Osteoblast (primary cell): ENCODE data around the gene ATG9B. TPM values are rescaled to one million over a fixed set of nuclear protein-coding genes. Genes with fewer than 3 reads are reported as not detected.
A peak's percentile ranks its signal among the peaks of the same experiment; 100 is the strongest.

Experiments used
- DNase-seq: peaks from one replicate; pipeline ENCODE4 v3.0.0; 2011; ENCODE audit warnings: low spot score, mixed read lengths; ENCODE audit not compliant: insufficient read length; ENCODE audit errors: missing footprints
- H2AFZ ChIP-seq: 2 replicates; pipeline ENCODE4 v1.6.0; 2011; ENCODE audit warnings: mild to moderate bottlenecking, low read length
- H3K27ac ChIP-seq: 2 replicates; pipeline ENCODE4 v1.5.1; 2011; ENCODE audit warnings: mild to moderate bottlenecking, low read depth, low read length, moderate library complexity
- H3K27me3 ChIP-seq: 2 replicates; pipeline ENCODE4 v1.6.0; 2012; ENCODE audit warnings: mild to moderate bottlenecking, control low read depth, inconsistent platforms, low read length, moderate library complexity; ENCODE audit not compliant: insufficient read depth
- H3K36me3 ChIP-seq: 2 replicates; pipeline ENCODE4 v1.5.1; 2011; ENCODE audit warnings: mild to moderate bottlenecking, low read length, control low read depth, moderate library complexity; ENCODE audit not compliant: insufficient read depth
- H3K4me1 ChIP-seq: 2 replicates; pipeline ENCODE4 v1.5.1; 2011; ENCODE audit warnings: mild to moderate bottlenecking, low read length, control low read depth, moderate library complexity; ENCODE audit not compliant: insufficient read depth
- H3K4me2 ChIP-seq: 2 replicates; pipeline ENCODE4 v1.6.0; 2011; ENCODE audit warnings: mild to moderate bottlenecking, low read length; ENCODE audit not compliant: insufficient read depth
- H3K4me3 ChIP-seq: fragments of 200-600 bp; sonication (generic); 3 replicates; pipeline ENCODE4 v1.5.1; 2012; ENCODE audit warnings: mild to moderate bottlenecking, low read length, inconsistent platforms; ENCODE audit not compliant: insufficient read depth
- H3K79me2 ChIP-seq: 2 replicates; pipeline ENCODE4 v1.6.0; 2012; ENCODE audit warnings: mild to moderate bottlenecking, low read length, control low read depth, inconsistent platforms; ENCODE audit not compliant: insufficient read depth
- H3K9me3 ChIP-seq: 2 replicates; pipeline ENCODE4 v1.5.1; 2011; ENCODE audit warnings: low read depth, low read length, control low read depth
- H4K20me1 ChIP-seq: 2 replicates; pipeline ENCODE4 v1.6.0; 2012; ENCODE audit warnings: mild to moderate bottlenecking, low read length, control low read depth; ENCODE audit not compliant: insufficient read depth
- CTCF ChIP-seq: IDR thresholded peaks from 2 replicates; pipeline ENCODE4 v1.5.1; 2011; ENCODE audit warnings: mild to moderate bottlenecking, low read depth, low read length, moderate library complexity; ENCODE audit errors: extremely low read depth
- total RNA-seq: library from RNA; depleted of rRNA; stranded (reverse); fragments of >200 nt; gene quantifications from 2 replicates; pipeline ENCODE4 v1.2.3, GENCODE V29; 2012

ATG9B gene
- total RNA-seq, 1 donor = not detected

GRCh38 chr7:151017953-151018420 is 6.3 kb downstream of the ATG9B start:
- peaks cover 48% of the 10 kb centered on the region for H3K27me3 ChIP-seq
- peak; percentile 79 for TF ChIP-seq CTCF
- H3K36me3 ChIP-seq = no peaks in the 10 kb centered on the region
- H3K9me3 ChIP-seq = no peaks in the 10 kb centered on the region
- H4K20me1 ChIP-seq = no peaks in the 10 kb centered on the region
- H2AFZ ChIP-seq = no peak overlapping the region
- peak overlapping the region; percentile 28 for H3K4me3 ChIP-seq
- peaks cover 9% of the 10 kb centered on the region for H3K4me1 ChIP-seq
- peak overlapping the region; percentile 29 for H3K4me2 ChIP-seq
- H3K27ac ChIP-seq = no peak overlapping the region
- H3K79me2 ChIP-seq = no peaks in the 10 kb centered on the region
- peak; percentile 98 for DNase-seq

GRCh38 chr7:151017370-151017952 is 6.8 kb downstream of the ATG9B start:
- Histone ChIP-seq H3K36me3 (no peaks in the 10 kb centered on the region), H2AFZ (no peak overlapping the region), H3K27ac (no peak overlapping the region), H3K4me2 (no peak overlapping the region), H3K4me1 (peaks cover 9% of the 10 kb centered on the region), H3K9me3 (no peaks in the 10 kb centered on the region), H3K4me3 (no peak overlapping the region), H4K20me1 (no peaks in the 10 kb centered on the region), H3K79me2 (no peaks in the 10 kb centered on the region), H3K27me3 (peaks cover 45% of the 10 kb centered on the region)
- peak; percentile 69 for DNase-seq
- no peak for TF ChIP-seq CTCF

GRCh38 chr7:151016942-151017341 is 7.4 kb downstream of the ATG9B start:
- H2AFZ ChIP-seq = no peak overlapping the region
- no peaks in the 10 kb centered on the region for H3K36me3 ChIP-seq
- no peak overlapping the region for H3K27ac ChIP-seq
- peaks cover 9% of the 10 kb centered on the region for H3K4me1 ChIP-seq
- no peak overlapping the region for H3K4me2 ChIP-seq
- no peak for TF ChIP-seq CTCF
- H3K79me2 ChIP-seq = no peaks in the 10 kb centered on the region
- H4K20me1 ChIP-seq = no peaks in the 10 kb centered on the region
- no peak for DNase-seq
- H3K4me3 ChIP-seq = no peak overlapping the region
- no peaks in the 10 kb centered on the region for H3K9me3 ChIP-seq
- H3K27me3 ChIP-seq = peaks cover 42% of the 10 kb centered on the region

- no peak overlapping the region for H2AFZ ChIP-seq
- no peak overlapping the region for H3K4me3 ChIP-seq
- H3K4me2 ChIP-seq = no peak overlapping the region
- H3K36me3 ChIP-seq = no peaks in the 10 kb centered on the region
- no peaks in the 10 kb centered on the region for H3K9me3 ChIP-seq
- H3K79me2 ChIP-seq = no peaks in the 10 kb centered on the region
- H3K4me1 ChIP-seq = peaks cover 9% of the 10 kb centered on the region
- no peak for TF ChIP-seq CTCF
- H3K27ac ChIP-seq = no peak overlapping the region
- peaks cover 40% of the 10 kb centered on the region for H3K27me3 ChIP-seq
- H4K20me1 ChIP-seq = no peaks in the 10 kb centered on the region
- DNase-seq = no peak
Measured at GRCh38 chr7:151016505-151016904, 7.8 kb downstream of the ATG9B start.
